HepG2 (cell line): Measurements from ENCODE around the gene RNASE7. TPM values are rescaled to one million over a fixed set of nuclear protein-coding genes. Genes with fewer than 3 reads are reported as not detected.

ENCODE experiments used
- AHR ChIP-seq: IDR thresholded peaks from 2 replicates; pipeline ENCODE4 v1.6.1; 2018; ENCODE audit warnings: missing genetic modification reagents, missing compliant biosample characterization
- ARID4A ChIP-seq: sonication (generic); formaldehyde crosslinking; IDR thresholded peaks from 2 replicates; pipeline ENCODE4 v1.5.0; 2020; ENCODE audit warnings: mild to moderate bottlenecking, missing genetic modification reagents, borderline replicate concordance
- CC2D1A ChIP-seq: sonication (generic); formaldehyde crosslinking; IDR thresholded peaks from 2 replicates; pipeline ENCODE4 v1.8.1; 2023; ENCODE audit warnings: mild to moderate bottlenecking, missing genetic modification reagents
- GATA4 ChIP-seq: sonication (generic); IDR thresholded peaks from 2 replicates; pipeline ENCODE4 v1.6.1; 2016; ENCODE audit warnings: antibody characterized with exemption, low read depth, borderline replicate concordance
- GLMP ChIP-seq: sonication (generic); formaldehyde crosslinking; IDR thresholded peaks from 2 replicates; pipeline ENCODE4 v1.9.0; 2021; ENCODE audit warnings: missing genetic modification reagents, mild to moderate bottlenecking, borderline replicate concordance
- GRHL1 ChIP-seq: sonication (generic); formaldehyde crosslinking; conservative IDR thresholded peaks from 2 replicates; pipeline ENCODE4 v1.8.0; 2022; ENCODE audit warnings: missing genetic modification reagents
- HHEX ChIP-seq: IDR thresholded peaks from 2 replicates; pipeline ENCODE4 v1.6.1; 2016; ENCODE audit warnings: control low read depth
- HOXA3 ChIP-seq: sonication (generic); formaldehyde crosslinking; IDR thresholded peaks from 2 replicates; pipeline ENCODE4 v1.5.0; 2020; ENCODE audit warnings: missing genetic modification reagents
- MAZ ChIP-seq, 2 experiments: sonication (generic) in 1 of 2; formaldehyde crosslinking in 1 of 2; IDR thresholded peaks; 2 replicates each; pipeline versions ENCODE4 v1.5.0 to v1.6.1; 2012 to 2020; ENCODE audit warnings: low read depth in 2 of 2, mild to moderate bottlenecking in 2 of 2, borderline replicate concordance in 1 of 2, improper control_type of control experiment in 1 of 2, low read length in 1 of 2, missing genetic modification reagents in 1 of 2, moderate library complexity in 1 of 2
- NR2F1 ChIP-seq, 2 experiments: fragments of 450-650 bp in 1 of 2; formaldehyde crosslinking in 1 of 2; IDR thresholded peaks; 2 replicates each; pipeline versions ENCODE4 v1.5.0 to v1.6.1; 2016 to 2020; ENCODE audit warnings: mild to moderate bottlenecking in 1 of 2, missing compliant biosample characterization in 1 of 2, missing genetic modification reagents in 1 of 2, moderate library complexity in 1 of 2
- RERE ChIP-seq: IDR thresholded peaks from 2 replicates; pipeline ENCODE4 v1.6.1; 2016; ENCODE audit warnings: low read depth, missing genetic modification reagents, missing compliant biosample characterization
- SMAD9 ChIP-seq: sonication (generic); formaldehyde crosslinking; IDR thresholded peaks from 2 replicates; pipeline ENCODE4 v1.5.1; 2020; ENCODE audit warnings: mild to moderate bottlenecking, missing genetic modification reagents
- SMYD3 ChIP-seq: sonication (generic); formaldehyde crosslinking; IDR thresholded peaks from 2 replicates; pipeline ENCODE4 v1.8.1; 2023; ENCODE audit warnings: mild to moderate bottlenecking, missing genetic modification reagents
- TEAD2 ChIP-seq: sonication (generic); formaldehyde crosslinking; IDR thresholded peaks from 2 replicates; pipeline ENCODE4 v1.9.0; 2021; ENCODE audit warnings: missing genetic modification reagents
- ZNF124 ChIP-seq: sonication (generic); formaldehyde crosslinking; IDR thresholded peaks from 2 replicates; pipeline ENCODE4 v1.4.0; 2020; ENCODE audit warnings: missing genetic modification reagents
- ZNF605 ChIP-seq: sonication (generic); formaldehyde crosslinking; IDR thresholded peaks from 2 replicates; pipeline ENCODE4 v1.8.0; 2022; ENCODE audit warnings: mild to moderate bottlenecking, missing genetic modification reagents
- ZNF670 ChIP-seq: sonication (generic); formaldehyde crosslinking; IDR thresholded peaks from 2 replicates; pipeline ENCODE4 v1.8.0; 2022; ENCODE audit warnings: mild to moderate bottlenecking, missing genetic modification reagents, borderline replicate concordance
- ZNF720 ChIP-seq: sonication (generic); formaldehyde crosslinking; IDR thresholded peaks from 2 replicates; pipeline ENCODE4 v1.4.0; 2020; ENCODE audit warnings: missing genetic modification reagents
- polyA plus RNA-seq, 8 experiments: library from polyadenylated mRNA; depleted of rRNA in 3 of 8; stranded (reverse) in 7 of 8; unstranded in 1 of 8; fragments of >200 nt; fragmentation: Illumina TruSeq in 4 of 8; extraction: Trizol in 4 of 8; gene quantifications; 2 replicates each; pipeline versions ENCODE4 v1.2.1 to v1.2.3, GENCODE V29; 2011 to 2016; ENCODE audit warnings: low read depth in 4 of 8, missing spikeins in 1 of 8, mixed read lengths in 1 of 8; ENCODE audit not compliant: insufficient read depth in 1 of 8
- total RNA-seq, 5 experiments: library from RNA; depleted of rRNA; stranded (reverse); fragments of >200 nt; fragmentation: Illumina TruSeq; extraction: Trizol; gene quantifications; 2 replicates each; pipeline ENCODE4 v1.2.3, GENCODE V29; 2016; ENCODE audit warnings: low read depth in 1 of 5

RNASE7 gene
- total and polyA plus RNA-seq, 2 of the 13 experiments (the other 11 are each of a cell fraction or from before 2014, with no cell fraction given): 0.04 TPM; not detected in 1

GRCh38 chr14:21058903-21059302 lies 16.7 kb downstream of the RNASE7 start (continued):
- peak; percentile 32; the same call in 1 of the 2 replicates for TF ChIP-seq ARID4A (CRISPR knock-in tag)
- TF ChIP-seq SMAD9 (CRISPR knock-in tag): no peak
- TF ChIP-seq GRHL1 (CRISPR knock-in tag): no peak
- no peak for TF ChIP-seq ZNF720 (CRISPR knock-in tag)
- TF ChIP-seq TEAD2 (CRISPR knock-in tag): no peak
- TF ChIP-seq GATA4: no peak
- no peak for TF ChIP-seq RERE
- TF ChIP-seq NR2F1 (CRISPR knock-in tag; IDR thresholded peaks at IDR 0.05): no peak
- TF ChIP-seq HHEX: no peak
- peak; percentile 63; the same call in 1 of the 2 replicates for TF ChIP-seq HOXA3 (CRISPR knock-in tag)
- TF ChIP-seq ZNF670 (CRISPR knock-in tag): no peak
- no peak for TF ChIP-seq SMYD3 (CRISPR knock-in tag)
- TF ChIP-seq MAZ (IDR thresholded peaks at IDR 0.05; ENCODE audit: borderline replicate concordance, low read depth, low read length): no peak
- no peak for TF ChIP-seq MAZ (CRISPR knock-in tag; IDR thresholded peaks at IDR 0.05; ENCODE audit: low read depth)
- TF ChIP-seq ZNF605 (CRISPR knock-in tag): no peak
- TF ChIP-seq CC2D1A (CRISPR knock-in tag): no peak
- TF ChIP-seq GLMP (CRISPR knock-in tag): no peak
- TF ChIP-seq ZNF124 (CRISPR knock-in tag): no peak
- no peak for TF ChIP-seq AHR (CRISPR knock-in tag)
